ENCODE measurements around the gene COQ9.
"Not testable (repeated sequence)": the region's sequence is repeated elsewhere in the genome, so short reads cannot be mapped to it uniquely, and the experiment has no call there.

Gene COQ9

GRCh38 chr16:57485916-57486857, 38.9 kb downstream of the COQ9 start, which contains the start of gene DOK4:
Gene DOK4, minus strand, starts transcription at chr16:57486493. Its CDS starts 6,986 bp downstream, at chr16:57479507.
- peak; percentile 75 for DNase-seq

- no peak for DNase-seq
Observed at GRCh38 chr16:57486858-57487834, 39.9 kb downstream of the COQ9 start.

- no peak for DNase-seq
Observed at GRCh38 chr16:57489229-57489628, 42.0 kb downstream of the COQ9 start.

- no peak for DNase-seq
Observed at GRCh38 chr16:57493767-57494166, 46.5 kb downstream of the COQ9 start.

GRCh38 chr16:57497121-57497520, 49.8 kb downstream of the COQ9 start:
- no peak for DNase-seq

GRCh38 chr16:57498031-57498430, 50.8 kb downstream of the COQ9 start:
- no peak for DNase-seq

DNA sequence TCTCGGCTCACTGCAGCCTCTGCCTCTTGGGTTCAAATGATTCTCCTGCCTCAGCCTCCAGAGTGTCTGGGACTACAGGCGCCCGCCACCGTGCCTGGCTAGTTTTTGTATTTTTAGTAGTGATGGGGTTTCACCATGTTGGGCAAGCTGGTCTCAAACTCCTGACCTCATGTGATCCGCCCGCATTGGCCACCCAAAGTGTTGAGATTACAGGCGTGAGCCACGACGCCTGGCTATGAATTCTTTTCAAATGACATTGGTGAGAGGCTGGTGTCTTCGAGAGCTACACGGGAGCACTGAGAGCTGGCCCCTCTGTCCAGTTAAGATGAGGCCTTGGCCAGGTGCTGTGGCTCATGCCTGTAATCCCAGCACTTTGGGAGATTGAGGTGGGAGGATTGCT, 52.7 kb downstream of the COQ9 start:
- not testable (repeated sequence) for DNase-seq

GRCh38 chr16:57500578-57501111, 53.4 kb downstream of the COQ9 start:
- no peak for DNase-seq

GRCh38 chr16:57501492-57501891, 54.2 kb downstream of the COQ9 start:
- DNase-seq, result no peak

DNA sequence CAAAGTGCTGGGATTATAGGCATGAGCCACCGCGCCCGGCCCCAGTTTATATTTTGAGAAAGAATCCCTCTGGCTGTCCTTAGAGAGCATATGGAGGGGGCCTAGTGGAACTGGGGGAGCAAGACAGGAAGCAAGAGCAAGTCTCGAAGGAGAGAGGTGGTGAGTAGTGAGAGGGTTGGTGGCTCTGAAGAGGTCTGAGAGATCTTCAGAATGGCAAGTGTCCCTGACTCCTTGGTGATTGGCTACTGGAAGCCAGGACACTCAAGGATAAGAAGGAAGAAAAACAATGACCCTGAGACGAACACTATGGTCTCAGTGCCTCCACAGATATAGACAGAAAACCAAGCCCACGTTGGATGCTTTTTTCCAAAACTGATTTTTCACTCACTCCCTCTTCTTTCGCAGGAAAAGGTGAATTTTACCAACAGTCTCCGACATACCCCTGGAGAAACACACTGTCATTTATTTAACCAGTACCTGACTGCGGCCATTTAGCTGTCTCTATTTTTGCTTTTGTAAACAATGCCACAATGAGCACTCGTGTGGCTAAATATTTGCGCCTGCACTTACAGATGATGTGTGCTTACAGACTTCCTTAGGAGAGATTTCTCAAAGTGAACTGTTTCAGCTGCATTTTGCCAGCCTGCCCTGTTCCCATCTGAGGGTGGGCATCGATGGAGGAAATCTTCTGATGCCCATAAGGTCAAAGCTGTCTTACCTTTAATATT, 54.9 kb downstream of the COQ9 start:
- DNase-seq, result no peak

GRCh38 chr16:57503366-57503765, 56.1 kb downstream of the COQ9 start:
- no peak for DNase-seq

DNA sequence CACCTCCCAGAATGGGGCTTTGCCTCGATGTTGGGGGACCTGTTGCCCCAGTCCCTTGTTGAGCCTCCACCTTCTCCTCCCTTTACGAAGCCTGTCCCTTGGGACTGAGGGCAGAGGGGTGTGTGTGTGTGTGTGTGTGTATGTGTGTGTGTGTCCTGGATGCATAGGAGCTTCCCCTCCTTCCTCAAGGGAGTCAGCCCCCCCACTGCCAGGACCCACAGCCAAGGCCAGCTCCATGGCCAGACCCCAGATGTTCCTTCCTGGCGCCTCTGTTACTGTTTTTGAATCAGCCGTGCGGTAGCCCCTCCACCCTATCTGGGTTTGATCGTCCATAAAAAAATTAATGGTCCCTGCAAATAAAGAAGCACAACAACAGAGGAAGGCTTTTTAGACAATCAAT, 56.7 kb downstream of the COQ9 start:
- no peak for DNase-seq

DNA sequence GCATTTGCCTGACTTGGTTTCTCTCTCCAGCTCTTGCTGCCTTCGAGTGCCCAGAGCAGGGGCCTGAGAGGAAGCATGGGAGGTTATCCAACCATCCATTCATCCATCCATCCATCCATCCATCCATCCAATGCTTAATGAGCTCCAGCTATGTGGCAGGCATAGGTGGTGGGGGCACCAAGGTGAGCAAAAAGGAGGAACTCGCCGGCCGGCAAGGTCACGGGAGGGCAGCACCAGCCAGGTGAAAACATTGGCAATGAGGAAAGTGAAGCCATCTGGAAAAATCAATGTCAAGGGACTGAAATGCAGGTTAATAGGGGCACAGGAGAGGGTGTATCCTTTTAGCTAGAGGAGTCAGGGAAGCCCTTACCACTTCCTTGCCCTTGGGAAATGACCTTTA, 57.2 kb downstream of the COQ9 start:
- DNase-seq, result no peak

- DNase-seq, result no peak
Observed at GRCh38 chr16:57505169-57505568, 57.9 kb downstream of the COQ9 start.

DNA sequence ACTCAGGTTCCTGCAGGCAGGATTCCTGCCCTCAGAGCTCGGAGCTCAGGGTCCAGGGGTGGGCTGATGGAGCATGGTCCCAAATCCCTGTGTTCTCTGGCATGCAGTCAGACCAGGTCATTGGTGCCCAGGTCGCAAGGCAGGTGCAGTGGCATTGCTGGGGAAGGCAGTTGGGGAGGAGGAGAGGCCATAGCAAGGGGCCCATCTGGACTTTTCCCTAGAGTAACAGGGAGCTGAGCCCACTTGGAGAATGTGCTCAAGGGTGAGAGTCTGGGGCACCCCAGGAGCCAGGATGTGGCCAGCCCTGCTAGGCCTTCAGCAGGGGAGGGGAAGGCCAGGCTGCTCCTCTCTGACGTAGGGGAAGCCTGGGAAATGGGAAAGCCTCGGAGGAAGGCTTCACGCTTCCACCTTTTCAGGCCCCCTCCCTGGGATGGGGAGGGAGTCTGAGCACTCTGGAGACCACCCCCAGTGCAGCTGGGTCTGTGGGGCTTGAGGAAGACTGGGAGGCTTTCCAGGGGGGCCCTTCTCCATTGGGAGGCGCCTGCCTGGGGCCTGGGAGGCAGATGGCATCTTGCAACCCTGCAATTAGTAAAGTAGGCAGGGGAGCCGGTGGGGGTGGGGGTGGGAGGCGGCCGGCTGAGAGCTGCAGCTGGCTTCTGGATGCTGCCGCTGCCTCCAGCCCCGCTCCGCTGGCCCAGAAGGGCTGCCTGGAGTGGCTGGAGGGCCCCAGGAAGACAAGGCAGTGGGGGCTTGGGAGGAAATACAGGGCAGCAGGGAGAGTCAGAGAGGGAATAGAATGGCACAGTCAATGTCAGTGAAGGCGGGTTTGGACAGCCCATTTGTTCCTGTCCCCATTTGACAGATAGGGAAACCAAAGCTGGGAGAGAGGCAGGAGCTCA, 60.1 kb downstream of the COQ9 start:
- no peak for DNase-seq

- no peak for DNase-seq
Observed at GRCh38 chr16:57508035-57508425, 60.8 kb downstream of the COQ9 start.

GRCh38 chr16:57509231-57509923, 62.1 kb downstream of the COQ9 start:
- DNase-seq, result no peak

DNA sequence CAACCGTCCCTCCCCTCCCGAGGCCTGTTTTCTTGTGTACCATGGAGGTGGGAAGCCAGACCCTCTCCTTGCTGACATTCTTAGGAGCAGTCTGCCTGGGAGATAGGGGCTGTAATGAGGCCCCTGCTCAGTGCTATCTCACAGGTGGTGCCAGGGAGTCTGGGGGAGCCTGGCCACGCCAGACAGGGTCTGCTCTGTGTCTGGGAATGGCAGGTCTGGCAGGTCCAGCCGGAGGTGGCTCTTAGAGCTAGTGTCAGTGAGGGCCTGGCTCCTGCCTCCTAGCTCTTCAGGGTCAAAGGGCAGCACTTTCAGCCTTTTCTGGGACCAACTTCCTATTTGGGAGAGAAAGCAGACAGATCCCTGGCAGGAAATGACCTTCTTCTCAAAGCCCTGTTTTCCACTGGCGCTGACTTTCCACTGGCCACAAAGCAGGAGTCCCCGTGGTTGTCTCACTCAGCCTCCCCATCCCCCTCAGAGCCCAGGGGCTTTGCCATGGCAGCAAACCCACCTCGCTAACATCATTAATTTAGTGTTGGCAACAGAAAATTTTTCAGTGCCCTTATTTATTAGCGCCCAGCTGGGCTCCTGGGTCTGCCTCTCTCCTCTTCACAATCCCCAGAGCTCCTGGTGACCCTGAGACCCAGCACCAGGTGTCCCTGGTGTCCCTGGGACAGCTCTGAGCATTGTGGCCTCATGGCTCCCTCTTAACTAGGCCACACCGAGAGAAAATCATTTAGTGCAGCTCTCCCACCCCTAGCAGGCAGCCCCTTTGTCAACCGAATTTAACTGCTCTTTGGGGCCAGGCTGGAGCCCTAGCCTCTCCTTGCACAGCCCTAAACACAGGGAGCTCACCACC, 63.0 kb downstream of the COQ9 start:
- DNase-seq, result no peak

Measured in activated gamma-delta T cell treated with Interleukin-2 at 50 U/mL for 16 hours (primary cell).